Tibial nerve (tissue), 4 donors: Measurements from ENCODE around the gene CA10.

Experiments used
- CTCF ChIP-seq, 5 experiments: fragments of 200-600 bp in 3 of 5; fragments of 450-650 bp in 2 of 5; sonication (generic) in 3 of 5; IDR thresholded peaks; one replicate each; pipeline ENCODE4 v1.5.1; 2016 to 2019; ENCODE audit warnings: antibody characterized with exemption in 5 of 5, mild to moderate bottlenecking in 3 of 5, moderate library complexity in 2 of 5
- EP300 ChIP-seq, 2 donors: sonication (generic); formaldehyde crosslinking; IDR thresholded peaks; one replicate each; pipeline ENCODE4 v1.6.1; 2017; ENCODE audit warnings: antibody characterized with exemption in 2 of 2, mild to moderate bottlenecking in 1 of 2

- TF ChIP-seq CTCF (IDR thresholded peaks at IDR 0.05) (peak; percentile 56 to 67 (median 60)), EP300 (IDR thresholded peaks at IDR 0.05) (no peak)
Observed at GRCh38 chr17:52106638-52107261, 51.8 kb downstream of the CA10 start.
